ENCODE data around the gene SLC17A3.

GRCh38 chr6:25875926-25876602 is 2.0 kb upstream of the SLC17A3 start:
- TF ChIP-seq GATA2 (IDR thresholded peaks at IDR 0.05; ENCODE audit: low read depth, low read length) (no peak), GATA3 (IDR thresholded peaks at IDR 0.05; ENCODE audit: low read depth, low read length) (no peak)

Measured in SH-SY5Y (cell line).